Measurements from ENCODE around the gene METTL22.

GRCh38 chr16:8619671-8620370, 1.7 kb upstream of the METTL22 start:
- no peak for TF ChIP-seq REST (IDR thresholded peaks at IDR 0.05; ENCODE audit: low read depth, low read length)
- no peak for TF ChIP-seq CTCF (IDR thresholded peaks at IDR 0.05)
- no peak for TF ChIP-seq POLR2AphosphoS5 (IDR thresholded peaks at IDR 0.05; ENCODE audit: low read depth, low read length)
